Breast epithelium (tissue), 4 donors: ENCODE results near the gene SLC6A11. TPM values are rescaled to one million over a fixed set of nuclear protein-coding genes. Genes with fewer than 3 reads are reported as not detected.

Source experiments
- DNase-seq, 2 donors: peaks; one replicate each; pipeline ENCODE4 v3.0.0-alpha.2; 2019; ENCODE audit warnings: low spot score in 2 of 2
- H3K27ac ChIP-seq, 2 donors: fragments of 200-600 bp; sonication (generic) in 1 of 2; one replicate each; pipeline ENCODE4 v1.5.1; 2016 to 2019; ENCODE audit warnings: mild to moderate bottlenecking in 1 of 2
- H3K27me3 ChIP-seq, 2 donors: fragments of 200-600 bp; sonication (generic) in 1 of 2; one replicate each; pipeline versions ENCODE4 v1.5.1 to v1.6.0; 2017 to 2019; ENCODE audit warnings: control low read depth in 1 of 2, mild to moderate bottlenecking in 1 of 2
- H3K36me3 ChIP-seq: fragments of 200-600 bp; one replicate; pipeline ENCODE4 v1.5.1; 2019
- H3K4me1 ChIP-seq, 2 donors: fragments of 200-600 bp; sonication (generic); one replicate each; pipeline ENCODE4 v1.5.1; 2016 to 2019; ENCODE audit warnings: control low read depth in 1 of 2
- H3K4me3 ChIP-seq, 3 donors: fragments of 200-600 bp; sonication (generic); 1 replicate in 2 of 3; 2 replicates in 1 of 3; pipeline ENCODE4 v1.5.1; 2016 to 2019; ENCODE audit warnings: mild to moderate bottlenecking in 3 of 3, moderate library complexity in 2 of 3
- H3K9me3 ChIP-seq, 2 donors: fragments of 200-600 bp; sonication (generic) in 1 of 2; one replicate each; pipeline ENCODE4 v1.5.1; 2016 to 2019; ENCODE audit warnings: control low read depth in 1 of 2
- POLR2A ChIP-seq: fragments of 450-650 bp; IDR thresholded peaks from one replicate; pipeline ENCODE4 v1.6.1; 2016; ENCODE audit warnings: antibody characterized with exemption, mild to moderate bottlenecking, moderate library complexity
- POLR2AphosphoS5 ChIP-seq, 3 donors: sonication (generic); formaldehyde crosslinking; IDR thresholded peaks; one replicate each; pipeline ENCODE4 v1.6.1; 2017; ENCODE audit warnings: antibody characterized with exemption in 3 of 3
- intact Hi-C: fragments of 100-400 bp; cut with DNase I; formaldehyde crosslinking; loops from one replicate; pipeline ENCODE4 v1.15.1; 2023; ENCODE audit warnings: low total_unique reads
- total RNA-seq, 3 donors: library from RNA; depleted of rRNA; stranded (reverse); fragments of >200 nt; gene quantifications; one replicate each; pipeline ENCODE4 v1.1.0, GENCODE V29; 2016
- TF ChIP-seq, protein P1 (sequence below), 3 donors: fragments of 450-650 bp; IDR thresholded peaks; one replicate each; pipeline ENCODE4 v1.5.1; 2016 to 2017; ENCODE audit warnings: antibody characterized with exemption in 3 of 3, mild to moderate bottlenecking in 3 of 3, moderate library complexity in 3 of 3

Gene SLC6A11
- total RNA-seq, 3 donors from 2014 or later = under 0.01 to 0.15 TPM; not detected in 1

DNA sequence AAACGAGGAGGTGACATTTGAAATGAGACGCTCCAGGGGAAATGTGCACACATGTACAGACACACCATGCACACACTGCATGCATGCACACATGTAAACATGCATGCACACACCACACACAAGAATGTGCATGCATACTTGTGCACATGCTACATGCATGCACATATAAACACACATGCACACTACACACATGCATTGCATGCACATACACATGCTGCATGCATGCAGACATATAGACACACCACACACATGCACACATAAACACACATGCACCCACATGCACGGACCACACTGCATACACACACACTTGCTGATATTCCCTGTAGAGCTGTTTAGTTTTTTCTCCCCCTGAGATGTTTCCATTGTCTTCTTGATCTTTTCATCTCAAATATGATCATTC is 138.7 kb downstream of the SLC6A11 start:
- no peak for TF ChIP-seq POLR2AphosphoS5 (IDR thresholded peaks at IDR 0.05)
- no peak for TF ChIP-seq POLR2A
- TF ChIP-seq, protein P1, sequence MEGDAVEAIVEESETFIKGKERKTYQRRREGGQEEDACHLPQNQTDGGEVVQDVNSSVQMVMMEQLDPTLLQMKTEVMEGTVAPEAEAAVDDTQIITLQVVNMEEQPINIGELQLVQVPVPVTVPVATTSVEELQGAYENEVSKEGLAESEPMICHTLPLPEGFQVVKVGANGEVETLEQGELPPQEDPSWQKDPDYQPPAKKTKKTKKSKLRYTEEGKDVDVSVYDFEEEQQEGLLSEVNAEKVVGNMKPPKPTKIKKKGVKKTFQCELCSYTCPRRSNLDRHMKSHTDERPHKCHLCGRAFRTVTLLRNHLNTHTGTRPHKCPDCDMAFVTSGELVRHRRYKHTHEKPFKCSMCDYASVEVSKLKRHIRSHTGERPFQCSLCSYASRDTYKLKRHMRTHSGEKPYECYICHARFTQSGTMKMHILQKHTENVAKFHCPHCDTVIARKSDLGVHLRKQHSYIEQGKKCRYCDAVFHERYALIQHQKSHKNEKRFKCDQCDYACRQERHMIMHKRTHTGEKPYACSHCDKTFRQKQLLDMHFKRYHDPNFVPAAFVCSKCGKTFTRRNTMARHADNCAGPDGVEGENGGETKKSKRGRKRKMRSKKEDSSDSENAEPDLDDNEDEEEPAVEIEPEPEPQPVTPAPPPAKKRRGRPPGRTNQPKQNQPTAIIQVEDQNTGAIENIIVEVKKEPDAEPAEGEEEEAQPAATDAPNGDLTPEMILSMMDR (IDR thresholded peaks at IDR 0.05) = no peak
- intact Hi-C loops = no loop called here

DNA sequence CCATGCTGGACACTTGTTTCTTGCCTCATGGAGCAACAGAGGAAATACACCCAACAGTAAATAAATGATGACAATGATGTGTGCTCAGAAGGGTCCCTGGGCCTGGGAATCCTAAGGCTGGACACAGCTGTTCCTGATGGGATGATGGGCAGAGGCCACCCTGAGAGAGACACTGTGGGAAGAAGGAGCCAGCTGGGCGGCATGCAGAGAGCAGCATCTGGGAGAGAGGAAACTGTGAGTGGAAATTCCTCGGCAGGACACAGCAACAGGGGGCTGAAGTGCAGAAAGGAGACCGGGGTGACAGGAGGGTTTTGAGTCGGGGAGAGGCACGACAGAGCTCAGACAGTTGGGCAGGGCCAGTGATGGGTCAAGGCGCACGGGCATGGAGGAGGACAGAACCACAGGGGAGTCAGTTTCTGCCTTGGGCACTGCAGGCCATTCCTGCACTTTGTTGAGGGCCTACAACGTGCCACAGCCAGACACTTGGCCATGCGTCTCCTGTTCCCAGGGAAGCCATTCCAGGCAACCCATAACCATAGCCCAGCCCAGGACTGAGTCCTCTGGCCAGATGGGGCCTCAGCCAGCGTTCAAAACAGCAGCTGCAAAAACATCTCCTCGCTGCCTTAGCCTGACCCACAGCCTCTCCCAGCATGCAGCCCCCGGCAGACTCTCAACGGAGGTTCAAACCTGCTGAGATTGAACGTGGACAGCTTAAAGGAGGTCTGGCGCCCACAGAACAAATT is 139.9 kb downstream of the SLC6A11 start:
- Histone ChIP-seq H3K4me3 (no peak overlapping the region), H3K27me3 (no peaks in the 10 kb centered on the region), H3K27ac (peak overlapping the region in 1 of 2 donors; percentile 26), H3K4me1 (no peaks in the 10 kb centered on the region), H3K36me3 (no peaks in the 10 kb centered on the region), H3K9me3 (no peaks in the 10 kb centered on the region)
- TF ChIP-seq, protein P1 (IDR thresholded peaks at IDR 0.05) = no peak
- TF ChIP-seq POLR2AphosphoS5 (IDR thresholded peaks at IDR 0.05) (no peak), POLR2A (no peak)
- intact Hi-C loops = no loop called here
- no peak for DNase-seq

More for the DNA sequence above, 138.7 kb downstream of the SLC6A11 start:
- Histone ChIP-seq H3K4me3 (no peak overlapping the region), H3K27me3 (peaks cover 0 to 4% of the 10 kb centered on the region in 2 donors), H3K36me3 (no peaks in the 10 kb centered on the region), H3K27ac (no peak overlapping the region), H3K9me3 (no peaks in the 10 kb centered on the region), H3K4me1 (no peaks in the 10 kb centered on the region)
- DNase-seq = no peak

- H3K4me3 ChIP-seq = no peak overlapping the region
- peak overlapping the region in 1 of 2 donors; percentile 26 for H3K27ac ChIP-seq
- DNase-seq = no peak
- intact Hi-C loops = no loop called here
- no peaks in the 10 kb centered on the region for H3K4me1 ChIP-seq
- TF ChIP-seq, protein P1 (IDR thresholded peaks at IDR 0.05) = no peak
- no peaks in the 10 kb centered on the region for H3K9me3 ChIP-seq
- H3K36me3 ChIP-seq = no peaks in the 10 kb centered on the region
- no peaks in the 10 kb centered on the region for H3K27me3 ChIP-seq
Observed at GRCh38 chr3:10956531-10956930, 140.5 kb downstream of the SLC6A11 start.

DNA sequence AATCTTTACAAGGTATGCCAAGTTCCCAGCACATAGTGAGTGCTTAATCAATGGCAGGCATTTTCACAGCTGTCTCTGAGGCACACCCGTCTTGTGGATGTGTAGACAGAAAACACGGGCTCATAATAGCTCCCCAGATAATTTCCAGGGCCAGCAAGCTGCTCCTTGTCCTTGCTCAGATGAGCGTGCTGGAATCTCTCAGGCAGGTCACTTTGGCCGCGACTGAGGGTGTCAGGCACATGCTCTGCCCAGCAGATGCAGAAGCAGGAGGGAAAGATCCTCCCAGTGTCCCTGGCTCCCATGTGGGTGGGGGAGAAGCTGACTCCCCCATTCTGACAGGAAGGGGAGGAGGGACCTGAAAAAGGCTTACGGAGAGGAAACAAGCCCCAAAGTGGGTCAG is 141.0 kb downstream of the SLC6A11 start:
- intact Hi-C loops = no loop called here
- H3K4me1 ChIP-seq = no peaks in the 10 kb centered on the region
- no peak for TF ChIP-seq POLR2AphosphoS5 (IDR thresholded peaks at IDR 0.05)
- TF ChIP-seq, protein P1 (IDR thresholded peaks at IDR 0.05) = no peak
- TF ChIP-seq POLR2A = no peak
- H3K9me3 ChIP-seq = no peaks in the 10 kb centered on the region
- H3K27ac ChIP-seq = peak overlapping the region in 1 of 2 donors; percentile 25
- no peak for DNase-seq
- no peaks in the 10 kb centered on the region for H3K27me3 ChIP-seq
- H3K4me3 ChIP-seq = no peak overlapping the region
- no peaks in the 10 kb centered on the region for H3K36me3 ChIP-seq

GRCh38 chr3:10957976-10958749 is 142.1 kb downstream of the SLC6A11 start:
- DNase-seq = no peak
- Histone ChIP-seq H3K27me3 (no peaks in the 10 kb centered on the region), H3K4me3 (no peak overlapping the region), H3K36me3 (no peaks in the 10 kb centered on the region), H3K4me1 (no peaks in the 10 kb centered on the region), H3K9me3 (no peaks in the 10 kb centered on the region), H3K27ac (no peak overlapping the region)
- intact Hi-C loops = no loop called here
- TF ChIP-seq POLR2A = no peak
